GM15510 (cell line): ENCODE data around the gene IL17A.

Source experiments
- POLR2A ChIP-seq: IDR thresholded peaks from 3 replicates; pipeline ENCODE4 v1.6.1; 2011; ENCODE audit warnings: borderline replicate concordance; ENCODE audit not compliant: insufficient read length; ENCODE audit errors: extremely low read depth

IL17A gene

GRCh38 chr6:52231406-52232127 lies 45.4 kb downstream of the IL17A start:
- no peak for TF ChIP-seq POLR2A

- TF ChIP-seq POLR2A, result no peak
Observed at GRCh38 chr6:52233005-52233404, 46.8 kb downstream of the IL17A start.

- TF ChIP-seq POLR2A, result no peak
Observed at GRCh38 chr6:52233975-52234823, 48.0 kb downstream of the IL17A start.
